M059J (cell line): ENCODE measurements around the gene LRP5. TPM values are rescaled to one million over a fixed set of nuclear protein-coding genes. Genes with fewer than 3 reads are reported as not detected.
A peak's percentile ranks its signal among the peaks of the same experiment; 100 is the strongest.

Source experiments
- DNase-seq: peaks from one replicate; pipeline ENCODE4 v3.0.0-alpha.2; 2012; ENCODE audit warnings: low read depth
- total RNA-seq: library from RNA; depleted of rRNA; stranded (reverse); fragments of >200 nt; shearing (Covaris generic); gene quantifications from 2 replicates; pipeline ENCODE4 v1.2.3, GENCODE V29; 2014

Gene LRP5
- total RNA-seq, 1 experiment from 2014 or later = 19.7 TPM

DNA sequence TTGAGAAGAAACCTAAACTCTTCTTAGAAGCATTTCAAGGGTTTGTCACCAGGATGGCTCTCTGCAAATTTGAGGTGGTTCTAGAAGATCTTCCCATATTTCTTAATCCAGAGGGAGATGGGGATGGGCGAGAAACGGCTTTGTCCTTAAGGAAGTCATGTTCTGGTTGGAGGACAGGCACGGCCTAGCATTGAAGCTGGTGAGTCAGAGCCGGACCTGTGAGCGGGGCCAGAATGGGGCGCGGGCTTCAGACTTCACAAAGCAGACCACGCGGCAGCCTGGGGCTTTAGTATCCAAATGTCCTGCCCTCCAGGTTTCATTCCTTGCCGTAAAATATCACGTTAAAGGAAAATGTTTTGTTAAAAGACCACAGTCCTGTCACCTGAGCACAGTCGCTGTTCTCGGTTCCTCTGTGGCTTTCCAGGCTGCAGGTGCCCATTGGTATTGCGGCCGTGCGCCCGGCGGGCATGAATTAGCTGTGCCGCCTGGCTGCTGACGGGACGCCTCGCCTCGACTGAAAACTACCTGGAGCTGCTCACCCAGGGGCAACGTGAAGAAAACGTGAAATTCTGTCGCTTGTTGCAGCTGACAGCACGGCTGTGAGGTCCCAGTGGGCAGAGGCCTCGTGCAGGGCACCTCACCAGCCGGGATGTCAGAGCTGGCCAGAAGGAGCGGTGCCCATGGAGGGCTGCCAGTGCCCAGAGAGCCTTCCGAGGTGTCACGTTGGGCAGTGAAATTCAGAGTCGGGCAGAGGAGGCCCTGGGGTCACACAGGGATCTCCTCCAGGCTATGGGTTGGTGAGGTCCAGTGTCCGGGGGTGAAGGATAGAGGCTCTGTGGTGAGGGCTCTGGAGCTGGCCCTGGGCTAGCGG is 59.0 kb downstream of the LRP5 start:
- no peak for DNase-seq

DNA sequence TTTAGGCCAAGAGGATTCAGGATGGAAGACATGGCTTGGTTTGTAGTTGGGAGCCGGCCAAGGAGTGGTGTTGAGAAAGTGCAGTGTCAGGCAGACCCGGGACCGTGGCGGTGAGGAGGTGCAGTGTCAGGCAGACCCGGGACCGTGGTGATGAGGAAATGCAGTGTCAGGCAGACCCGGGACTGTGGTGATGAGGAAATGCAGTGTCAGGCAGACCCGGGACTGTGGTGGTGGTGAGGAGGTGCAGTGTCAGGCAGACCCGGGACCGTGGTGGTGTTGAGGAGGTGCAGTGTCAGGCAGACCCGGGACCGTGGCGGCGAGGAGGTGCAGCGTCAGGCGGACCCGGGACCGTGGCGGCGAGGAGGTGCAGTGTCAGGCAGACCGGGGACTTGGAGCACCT is 59.7 kb downstream of the LRP5 start:
- no peak for DNase-seq

DNA sequence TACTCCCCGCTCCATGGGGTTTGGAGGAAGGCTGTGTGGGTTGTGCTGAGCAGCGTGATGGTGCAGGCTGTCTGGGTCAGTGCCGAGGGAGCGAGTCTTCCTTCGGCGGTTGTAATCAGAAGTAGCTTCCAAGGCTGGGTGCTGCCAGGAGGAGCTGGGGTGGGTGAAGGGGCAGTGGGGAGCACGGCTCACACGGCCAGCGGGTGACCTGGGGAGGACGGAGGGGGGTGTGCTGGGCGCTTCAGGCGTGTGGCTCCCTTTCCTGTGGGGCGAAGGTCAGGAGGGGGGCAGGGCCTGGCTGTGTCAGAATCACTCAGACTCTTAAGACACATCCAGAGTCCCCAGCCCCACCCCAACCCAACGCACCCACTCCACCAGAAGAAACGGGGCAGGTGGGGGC is 60.2 kb downstream of the LRP5 start:
- no peak for DNase-seq

DNA sequence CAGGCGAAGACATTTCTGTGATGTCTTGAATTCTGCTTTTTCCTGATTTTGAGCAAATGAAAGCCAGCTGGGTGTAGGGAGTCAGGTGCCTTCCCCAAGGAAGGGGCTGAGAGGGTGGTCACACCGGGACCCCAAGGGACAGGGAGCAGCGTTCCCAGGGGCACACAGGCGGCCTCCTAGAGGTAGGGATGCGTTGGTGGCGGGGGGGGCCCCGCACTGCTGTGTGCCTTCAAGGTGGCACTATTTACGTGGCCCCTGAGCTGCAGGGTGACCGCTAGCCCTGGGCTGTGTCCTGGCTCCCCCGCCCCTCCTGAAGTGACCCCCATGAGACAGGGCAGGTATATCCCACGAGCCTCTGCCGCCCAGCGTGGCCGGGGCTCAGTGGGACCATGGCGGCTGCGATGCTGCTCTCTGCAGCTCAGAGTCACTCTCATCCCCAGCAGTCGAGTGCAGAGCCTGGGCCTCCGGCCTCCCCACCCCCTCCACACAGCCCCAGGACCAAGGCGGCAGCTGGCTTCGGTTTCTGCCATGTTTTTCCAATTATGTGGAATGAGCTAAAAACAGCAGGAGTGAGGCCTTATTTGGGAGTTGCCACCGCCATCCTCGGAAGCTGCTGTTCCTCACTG is 60.9 kb downstream of the LRP5 start:
- no peak for DNase-seq

DNA sequence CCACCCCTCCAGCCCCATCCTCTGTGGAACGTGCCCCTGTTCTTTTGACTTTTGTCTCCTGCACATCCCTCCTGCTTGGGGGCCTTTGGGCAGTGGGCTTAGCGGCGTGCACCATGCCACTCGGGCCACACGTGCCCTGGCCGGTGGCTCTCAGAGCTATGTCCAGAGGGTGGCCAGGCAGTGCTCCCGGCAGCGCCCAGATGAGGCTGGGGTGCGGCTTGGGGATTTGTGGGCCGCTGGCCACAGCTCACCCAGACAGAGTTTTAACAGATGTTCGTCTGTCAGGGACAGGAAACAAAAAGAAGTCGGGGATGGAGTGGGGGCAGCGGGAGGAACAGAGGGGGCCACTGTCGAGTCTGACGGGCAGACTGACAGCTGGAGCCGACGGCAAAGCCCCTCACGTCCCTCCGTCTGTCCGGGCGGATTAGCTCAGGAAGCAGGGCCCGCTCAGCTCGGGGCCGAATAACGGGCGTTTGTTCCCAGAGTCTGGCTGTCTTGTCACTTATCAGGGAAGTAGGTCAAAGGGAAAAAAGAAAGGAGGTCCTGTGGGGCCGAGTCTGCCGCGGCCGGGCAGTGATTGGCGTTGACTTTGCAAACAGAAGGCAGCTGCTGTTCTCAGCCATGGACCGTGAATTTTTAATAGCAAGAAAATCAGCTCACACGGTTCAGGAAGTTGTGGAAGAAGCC is 61.6 kb downstream of the LRP5 start:
- DNase-seq = no peak

DNA sequence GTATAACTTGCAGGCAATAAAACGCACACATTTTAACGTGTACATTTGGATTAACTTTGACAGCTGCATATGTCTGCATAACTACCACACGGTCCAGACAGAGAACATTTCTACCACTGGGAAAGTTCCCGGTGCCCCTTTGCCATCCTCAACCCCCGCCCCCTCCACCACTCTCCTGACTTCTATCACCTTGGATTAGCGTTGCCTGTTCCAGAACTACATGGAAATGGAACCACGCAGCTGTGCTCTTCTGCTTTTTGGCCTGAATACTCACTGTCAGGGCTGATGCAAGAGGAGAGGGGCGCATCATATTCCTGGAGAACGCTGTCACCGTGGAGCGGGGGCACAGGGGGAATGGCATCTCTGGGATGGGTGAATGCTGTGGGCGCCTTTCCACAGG is 62.1 kb downstream of the LRP5 start:
- no peak for DNase-seq

DNA sequence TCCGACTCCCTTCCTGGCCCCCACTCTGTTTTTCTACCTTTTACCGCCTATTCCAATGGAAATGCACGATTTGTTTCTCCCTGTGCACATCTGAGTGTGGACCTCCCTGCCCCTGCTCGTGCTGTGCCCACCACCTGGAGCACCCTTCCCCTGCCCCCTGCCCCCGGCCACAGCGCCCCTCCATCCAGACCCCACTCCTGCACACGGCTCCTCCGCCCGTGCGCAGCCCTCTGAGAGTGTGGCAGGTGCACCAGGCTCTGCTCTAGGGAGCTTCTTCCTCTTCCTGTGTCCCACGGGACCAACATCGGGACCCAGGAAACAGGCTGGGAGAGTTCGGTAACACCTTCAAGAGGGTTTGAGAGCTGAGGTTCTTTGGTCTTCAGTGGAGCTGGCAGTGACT is 62.9 kb downstream of the LRP5 start:
- no peak for DNase-seq

DNA sequence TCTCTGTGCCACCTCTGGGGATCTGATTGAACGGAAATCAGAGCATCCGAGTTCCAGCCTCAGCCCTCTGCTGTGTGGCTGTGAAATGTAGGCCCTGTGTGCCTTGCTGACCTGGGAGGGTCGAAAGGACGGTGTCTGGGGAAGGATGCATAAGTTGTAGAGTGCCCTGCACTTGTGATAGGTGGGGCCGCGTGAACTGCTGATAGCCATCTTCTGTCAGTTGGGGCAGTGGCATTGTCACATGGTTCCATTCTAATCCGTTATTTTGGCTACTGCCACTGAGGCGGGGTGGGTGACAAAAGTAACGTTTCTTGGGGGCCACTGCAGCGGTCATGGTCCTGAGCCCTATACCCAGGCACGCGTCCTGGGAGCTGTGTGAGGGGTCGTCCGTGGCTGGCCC is 63.4 kb downstream of the LRP5 start:
- no peak for DNase-seq

DNA sequence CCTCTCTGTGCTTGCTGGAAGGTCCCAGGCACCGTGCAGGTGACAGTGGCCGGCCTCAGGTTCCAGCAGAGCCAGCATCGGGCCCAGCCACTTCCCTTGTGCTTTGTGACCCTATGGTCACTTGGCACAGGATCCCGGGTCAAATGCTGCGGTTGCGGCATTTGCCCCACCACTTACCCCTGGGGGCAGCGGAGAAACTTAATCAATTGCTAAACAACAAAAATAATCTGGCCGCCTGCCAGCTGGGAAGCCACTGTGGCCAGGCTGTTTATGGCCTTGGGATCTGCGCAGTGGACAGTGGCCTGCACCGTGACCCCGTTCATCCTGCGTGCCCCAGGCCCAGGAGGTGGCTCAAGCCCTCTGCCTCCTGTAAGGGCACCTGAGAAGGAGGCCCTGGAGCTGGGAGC is 65.0 kb downstream of the LRP5 start:
- no peak for DNase-seq

DNA sequence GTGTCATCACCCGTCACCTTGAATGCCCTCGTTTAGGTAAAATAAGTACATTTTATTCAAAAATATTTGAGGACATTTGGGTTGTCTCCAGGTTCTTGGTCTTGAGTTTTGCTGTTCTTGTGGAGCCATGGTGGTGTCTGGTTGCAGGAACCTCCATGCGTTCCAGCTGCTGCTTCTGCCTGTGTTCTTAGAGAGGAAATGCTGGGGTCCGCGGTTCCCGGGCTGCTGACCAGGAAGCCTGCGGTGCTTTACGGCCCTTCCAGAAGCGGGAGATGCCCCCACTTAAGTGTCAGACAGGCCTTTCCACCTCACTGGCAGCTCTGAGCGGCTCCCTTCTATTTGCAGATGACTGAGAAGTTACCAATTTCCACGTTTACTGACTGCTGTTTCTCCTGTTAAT is 66.8 kb downstream of the LRP5 start:
- no peak for DNase-seq

DNA sequence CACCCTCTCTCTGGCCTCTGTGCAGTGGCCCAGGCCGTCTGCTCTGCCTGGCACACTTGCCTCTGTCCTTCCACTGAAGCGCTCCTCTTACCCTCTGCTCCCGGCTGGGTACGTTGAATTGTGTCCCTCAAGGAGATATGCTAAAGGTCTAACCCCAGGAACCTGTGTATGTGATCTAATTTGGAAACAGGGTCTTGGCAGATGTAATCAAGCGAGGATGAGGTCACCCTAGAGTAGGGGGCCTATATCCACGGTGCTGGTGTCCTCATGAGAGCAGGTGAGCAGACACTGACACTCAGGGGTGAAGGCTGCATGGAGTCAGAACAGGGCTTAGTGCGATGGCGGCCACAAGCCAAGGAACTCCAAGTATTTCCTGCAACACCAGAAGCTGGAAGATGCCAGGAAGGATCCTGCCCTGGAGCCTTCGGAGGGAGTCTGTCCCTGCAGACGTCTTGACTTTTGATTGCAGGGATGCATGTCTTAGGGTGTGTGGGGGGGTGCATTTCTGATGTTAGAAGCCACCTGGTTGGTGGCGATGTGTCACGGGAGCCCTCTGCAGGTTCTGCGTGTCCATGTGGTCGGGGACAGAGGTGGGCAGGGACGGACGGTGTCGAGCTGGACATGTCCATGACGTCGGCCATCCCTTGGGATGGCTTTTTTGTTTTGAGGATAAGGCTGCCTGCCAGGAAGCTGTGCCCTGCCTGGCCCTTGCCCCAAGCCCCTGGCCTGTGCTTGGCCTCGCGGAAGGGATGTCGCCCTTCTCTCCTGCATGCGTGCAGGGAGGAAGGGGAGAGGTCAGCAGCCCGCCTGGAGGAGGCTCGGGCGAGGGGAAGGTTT is 68.6 kb downstream of the LRP5 start:
- no peak for DNase-seq

DNA sequence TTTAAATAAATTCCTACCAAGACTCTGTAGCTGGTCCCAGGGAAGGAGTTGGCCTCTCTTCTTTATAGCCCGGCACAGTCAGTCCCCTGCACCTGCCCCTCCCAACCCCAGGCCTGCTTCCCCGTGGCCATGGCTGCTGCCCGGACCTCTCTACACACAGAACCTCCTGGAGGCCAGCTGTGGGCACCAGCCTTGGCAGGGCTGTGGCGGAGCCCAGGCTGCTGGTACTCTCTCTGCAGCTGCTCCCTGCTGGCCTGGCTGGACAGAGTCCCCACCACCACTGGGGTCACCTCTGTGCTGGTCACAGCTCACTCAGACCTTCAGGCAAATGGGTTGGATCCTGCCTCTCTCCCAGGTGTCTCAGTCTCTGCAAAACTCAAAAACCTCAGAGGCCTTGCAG is 69.3 kb downstream of the LRP5 start:
- no peak for DNase-seq

DNA sequence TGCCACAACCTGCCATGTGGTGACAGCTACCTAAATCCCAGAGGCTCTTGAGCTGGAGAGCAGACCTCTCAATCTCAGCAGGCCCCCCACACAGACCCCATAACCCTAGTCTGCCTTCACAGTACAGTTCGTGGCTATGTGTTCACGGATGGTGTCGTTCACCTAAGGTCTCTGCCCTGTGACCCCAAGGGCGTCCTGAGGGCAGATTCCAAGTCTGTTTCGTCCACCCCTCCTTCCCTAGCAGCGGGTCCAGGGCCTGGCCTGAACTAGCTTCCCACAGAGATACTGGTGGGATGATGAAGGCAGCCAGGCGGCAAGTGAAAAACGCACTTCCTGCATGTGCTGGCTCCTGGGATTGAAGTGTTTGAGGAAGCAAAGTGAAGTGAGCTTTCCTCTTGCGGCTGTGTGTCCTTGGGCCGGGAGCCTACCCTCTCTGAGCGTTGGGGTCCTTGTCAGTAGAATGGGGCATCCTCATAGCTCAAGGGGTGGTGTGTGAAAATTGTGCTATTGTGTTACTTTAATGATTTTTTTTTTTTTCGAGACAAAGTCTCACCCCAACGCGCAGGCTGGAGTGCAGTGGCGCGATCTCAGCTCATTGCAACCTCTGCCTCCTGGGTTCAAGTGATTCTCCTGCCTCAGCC is 70.1 kb downstream of the LRP5 start:
- DNase-seq = no peak

DNA sequence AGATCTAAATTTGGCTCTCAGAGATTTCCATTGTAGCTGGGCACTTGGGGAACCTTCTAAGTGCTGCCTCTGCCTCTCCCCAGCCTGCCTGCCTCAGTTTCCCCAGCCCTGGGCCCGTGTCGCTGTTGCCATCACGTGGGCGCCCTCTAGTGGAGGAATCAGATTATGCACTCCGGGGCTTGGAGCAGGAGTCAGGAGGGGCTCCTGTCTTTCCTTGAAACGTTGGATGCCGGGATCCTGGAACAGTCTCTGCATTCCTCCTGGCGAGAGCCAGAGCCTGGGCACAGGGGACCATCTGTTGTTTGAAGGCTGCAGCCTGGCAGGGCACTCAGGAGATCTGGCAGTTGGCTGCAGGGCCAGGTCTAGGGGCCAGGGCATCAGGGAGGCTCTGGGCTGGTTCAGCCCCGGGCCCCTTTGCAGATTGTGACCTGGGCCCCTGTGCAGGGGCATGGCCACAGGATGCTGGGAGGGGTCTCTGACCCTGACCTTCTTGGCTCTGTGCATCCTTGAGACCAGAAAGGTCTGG is 71.6 kb downstream of the LRP5 start:
- DNase-seq = peak; percentile 23

DNA sequence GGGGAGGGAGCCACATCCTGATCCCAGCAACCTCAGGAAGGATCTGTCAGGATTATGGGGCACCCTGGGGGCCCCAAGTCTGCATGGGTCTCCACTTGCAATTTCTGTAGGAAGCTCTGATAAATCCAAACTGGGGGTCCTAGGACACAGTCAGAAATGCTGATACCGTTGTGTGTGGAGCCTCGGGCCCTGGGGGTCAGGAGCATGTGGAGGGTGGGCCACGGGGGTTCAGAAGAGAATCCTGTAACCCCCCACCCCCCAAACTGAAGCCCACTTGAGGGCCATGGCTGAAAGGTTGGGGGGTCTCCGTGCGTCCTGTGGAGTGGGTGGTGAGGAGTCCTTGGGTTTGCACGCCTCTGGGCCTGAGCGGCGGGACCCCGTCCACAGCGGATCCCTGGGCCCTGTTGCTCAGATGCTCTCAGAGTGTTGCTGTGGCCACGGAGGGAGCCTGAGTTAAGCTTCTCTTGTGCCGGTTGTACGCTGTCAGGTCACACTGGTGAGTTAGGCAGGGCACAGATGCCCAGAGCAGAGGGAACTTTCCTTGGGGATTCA is 72.2 kb downstream of the LRP5 start:
- DNase-seq = no peak

DNA sequence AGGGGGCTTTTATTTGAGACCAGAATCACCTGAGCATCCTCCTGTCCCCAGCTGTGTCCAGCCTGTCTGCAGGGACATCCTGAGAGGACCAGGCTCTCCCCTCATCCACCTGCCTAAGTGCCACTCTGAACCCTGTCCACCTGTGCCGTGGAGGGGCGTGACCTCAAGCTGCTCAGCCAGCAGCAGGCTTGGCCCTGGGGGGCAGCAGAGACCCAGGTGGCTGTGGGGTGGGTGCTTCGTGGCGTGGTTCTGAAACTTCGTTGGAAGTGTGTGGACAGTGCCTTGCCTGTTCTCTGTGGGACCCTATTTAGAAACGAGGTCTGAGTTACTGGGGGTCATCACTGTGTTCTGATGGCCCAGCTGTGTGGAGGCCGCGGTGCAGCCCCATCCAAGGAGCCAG is 72.7 kb downstream of the LRP5 start:
- DNase-seq = no peak

DNA sequence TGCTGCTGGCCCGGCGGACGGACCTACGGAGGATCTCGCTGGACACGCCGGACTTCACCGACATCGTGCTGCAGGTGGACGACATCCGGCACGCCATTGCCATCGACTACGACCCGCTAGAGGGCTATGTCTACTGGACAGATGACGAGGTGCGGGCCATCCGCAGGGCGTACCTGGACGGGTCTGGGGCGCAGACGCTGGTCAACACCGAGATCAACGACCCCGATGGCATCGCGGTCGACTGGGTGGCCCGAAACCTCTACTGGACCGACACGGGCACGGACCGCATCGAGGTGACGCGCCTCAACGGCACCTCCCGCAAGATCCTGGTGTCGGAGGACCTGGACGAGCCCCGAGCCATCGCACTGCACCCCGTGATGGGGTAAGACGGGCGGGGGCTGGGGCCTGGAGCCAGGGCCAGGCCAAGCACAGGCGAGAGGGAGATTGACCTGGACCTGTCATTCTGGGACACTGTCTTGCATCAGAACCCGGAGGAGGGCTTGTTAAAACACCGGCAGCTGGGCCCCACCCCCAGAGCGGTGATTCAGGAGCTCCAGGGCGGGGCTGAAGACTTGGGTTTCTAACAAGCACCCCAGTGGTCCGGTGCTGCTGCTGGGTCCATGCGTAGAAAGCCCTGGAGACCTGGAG is 74.1 kb downstream of the LRP5 start:
- no peak for DNase-seq

DNA sequence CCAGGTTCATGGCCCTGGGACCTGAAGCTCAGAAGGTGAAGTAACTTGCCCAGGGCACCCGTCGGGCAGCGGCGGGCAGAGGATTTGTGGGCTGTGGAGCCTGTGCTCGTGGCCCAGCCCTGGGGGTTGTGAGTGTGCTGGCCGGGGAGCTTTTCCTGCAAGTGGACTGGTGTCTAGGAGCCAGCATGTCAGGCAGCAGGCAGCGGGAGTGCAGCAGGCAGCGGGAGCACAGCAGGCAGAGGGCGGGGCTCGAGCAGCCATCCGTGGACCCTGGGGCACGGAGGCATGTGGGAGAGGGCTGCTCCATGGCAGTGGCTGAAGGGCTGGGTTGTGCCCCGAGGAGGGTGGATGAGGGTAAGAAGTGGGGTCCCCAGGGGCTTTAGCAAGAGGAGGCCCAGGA is 75.4 kb downstream of the LRP5 start:
- DNase-seq = no peak

DNA sequence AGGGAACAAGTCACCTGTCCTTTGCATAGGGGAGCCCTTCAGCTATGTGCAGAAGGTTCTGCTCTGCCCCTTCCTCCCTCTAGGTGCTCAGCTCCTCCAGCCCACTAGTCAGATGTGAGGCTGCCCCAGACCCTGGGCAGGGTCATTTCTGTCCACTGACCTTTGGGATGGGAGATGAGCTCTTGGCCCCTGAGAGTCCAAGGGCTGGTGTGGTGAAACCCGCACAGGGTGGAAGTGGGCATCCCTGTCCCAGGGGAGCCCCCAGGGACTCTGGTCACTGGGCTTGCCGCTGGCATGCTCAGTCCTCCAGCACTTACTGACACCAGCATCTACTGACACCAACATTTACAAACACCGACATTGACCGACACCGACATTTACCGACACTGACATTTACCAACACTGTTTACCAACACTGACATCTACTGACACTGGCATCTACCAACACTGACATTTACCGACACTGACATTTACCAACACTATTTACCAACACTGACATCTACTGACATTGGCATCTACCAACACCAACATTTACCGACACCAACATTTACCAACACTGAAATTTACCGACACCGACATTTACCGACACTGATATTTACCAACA is 76.3 kb downstream of the LRP5 start:
- no peak for DNase-seq

DNA sequence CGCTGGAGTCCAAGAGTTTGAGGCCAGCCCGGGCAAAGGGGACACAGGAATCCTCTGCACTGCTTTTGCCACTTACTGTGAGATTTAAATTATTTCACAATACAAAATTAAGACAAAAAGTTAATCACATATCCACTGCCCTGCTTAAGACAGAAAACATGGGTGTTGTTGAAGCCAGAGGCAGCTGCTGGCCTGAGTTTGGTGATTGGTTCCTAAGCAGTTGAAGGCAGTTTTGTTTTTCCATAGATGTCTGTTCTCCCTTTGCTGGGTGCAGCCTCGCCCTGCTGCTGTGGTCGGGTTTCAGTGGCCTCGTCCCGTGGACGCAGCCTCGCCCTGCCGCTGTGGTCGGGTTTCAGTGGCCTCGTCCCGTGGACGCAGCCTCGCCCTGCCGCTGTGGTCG is 77.9 kb downstream of the LRP5 start:
- no peak for DNase-seq
